ENCODE results near the gene HECTD2.

DNA sequence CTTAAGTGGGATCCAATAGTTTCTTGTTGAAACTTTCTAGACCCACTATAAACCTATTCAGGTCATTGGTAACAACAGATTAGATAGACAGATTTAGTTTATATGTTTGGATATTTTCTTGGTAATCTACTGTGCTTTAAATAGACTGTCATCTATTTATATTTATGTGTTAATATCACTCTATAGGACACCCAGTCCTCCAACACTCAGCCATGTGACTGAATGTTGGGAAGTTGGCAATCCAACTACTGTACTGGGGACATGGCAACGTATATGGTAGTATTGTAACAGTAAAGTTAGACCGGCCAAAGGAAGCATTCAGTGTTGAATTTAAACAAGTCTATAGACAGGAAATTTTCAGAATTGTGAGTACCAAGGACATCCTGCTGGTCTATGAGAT, 42.6 kb upstream of the HECTD2 start:
- TF ChIP-seq, protein P1, sequence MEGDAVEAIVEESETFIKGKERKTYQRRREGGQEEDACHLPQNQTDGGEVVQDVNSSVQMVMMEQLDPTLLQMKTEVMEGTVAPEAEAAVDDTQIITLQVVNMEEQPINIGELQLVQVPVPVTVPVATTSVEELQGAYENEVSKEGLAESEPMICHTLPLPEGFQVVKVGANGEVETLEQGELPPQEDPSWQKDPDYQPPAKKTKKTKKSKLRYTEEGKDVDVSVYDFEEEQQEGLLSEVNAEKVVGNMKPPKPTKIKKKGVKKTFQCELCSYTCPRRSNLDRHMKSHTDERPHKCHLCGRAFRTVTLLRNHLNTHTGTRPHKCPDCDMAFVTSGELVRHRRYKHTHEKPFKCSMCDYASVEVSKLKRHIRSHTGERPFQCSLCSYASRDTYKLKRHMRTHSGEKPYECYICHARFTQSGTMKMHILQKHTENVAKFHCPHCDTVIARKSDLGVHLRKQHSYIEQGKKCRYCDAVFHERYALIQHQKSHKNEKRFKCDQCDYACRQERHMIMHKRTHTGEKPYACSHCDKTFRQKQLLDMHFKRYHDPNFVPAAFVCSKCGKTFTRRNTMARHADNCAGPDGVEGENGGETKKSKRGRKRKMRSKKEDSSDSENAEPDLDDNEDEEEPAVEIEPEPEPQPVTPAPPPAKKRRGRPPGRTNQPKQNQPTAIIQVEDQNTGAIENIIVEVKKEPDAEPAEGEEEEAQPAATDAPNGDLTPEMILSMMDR (conservative IDR thresholded peaks at IDR 0.05): no peak
- TF ChIP-seq ZFX (IDR thresholded peaks at IDR 0.05): no peak
